Activated T-helper 9 cell treated with anti-CD3 and anti-CD28 coated beads, Interleukin-2, amount 50 U/mL, for 16 hours (primary cell): ENCODE measurements around the gene EYS.
"Not testable (repeated sequence)": the region's sequence is repeated elsewhere in the genome, so short reads cannot be mapped to it uniquely, and the experiment has no call there.

ENCODE experiments used
- DNase-seq: peaks from one replicate; pipeline ENCODE4 v3.0.0-alpha.2; 2020; ENCODE audit warnings: low read depth

The EYS gene

DNA sequence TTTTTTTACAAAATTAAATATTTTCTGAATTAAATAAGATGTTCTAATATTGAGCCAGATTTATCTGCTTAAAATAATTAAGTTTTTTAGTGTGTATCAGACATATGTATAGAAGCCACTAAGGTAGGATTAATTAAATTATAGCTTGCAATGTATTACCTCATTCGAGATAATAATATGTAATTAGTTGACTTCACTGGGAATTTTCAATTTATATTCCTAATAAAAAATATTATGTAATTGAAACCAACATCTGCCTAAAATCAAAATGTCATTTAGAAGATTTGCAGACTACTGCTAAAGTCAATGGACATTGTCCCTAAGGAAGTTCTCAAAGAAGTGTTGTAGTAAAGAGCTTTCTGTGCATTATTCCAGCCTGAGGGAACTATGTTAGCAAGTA, 254.7 kb downstream of the EYS start:
- no peak for DNase-seq

DNA sequence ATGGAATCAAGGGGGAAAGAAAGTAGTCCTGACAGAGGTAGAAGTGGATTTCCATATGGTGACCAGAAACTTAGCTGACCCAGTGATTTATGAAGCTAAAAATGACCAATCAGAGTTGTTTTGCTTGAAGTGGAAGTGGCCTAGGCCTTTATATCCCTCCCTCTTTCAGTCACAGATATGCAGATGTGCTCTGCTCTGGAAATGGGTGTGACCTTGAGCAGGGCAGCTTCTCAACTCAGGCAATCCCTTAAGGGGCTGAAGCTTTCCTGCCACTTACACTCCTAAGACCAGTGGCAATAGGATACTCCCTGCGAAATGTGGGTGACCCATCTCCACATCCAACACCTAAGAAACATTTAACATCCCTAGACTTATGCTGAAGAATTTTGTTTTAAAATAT, 256.6 kb downstream of the EYS start:
- DNase-seq = no peak

DNA sequence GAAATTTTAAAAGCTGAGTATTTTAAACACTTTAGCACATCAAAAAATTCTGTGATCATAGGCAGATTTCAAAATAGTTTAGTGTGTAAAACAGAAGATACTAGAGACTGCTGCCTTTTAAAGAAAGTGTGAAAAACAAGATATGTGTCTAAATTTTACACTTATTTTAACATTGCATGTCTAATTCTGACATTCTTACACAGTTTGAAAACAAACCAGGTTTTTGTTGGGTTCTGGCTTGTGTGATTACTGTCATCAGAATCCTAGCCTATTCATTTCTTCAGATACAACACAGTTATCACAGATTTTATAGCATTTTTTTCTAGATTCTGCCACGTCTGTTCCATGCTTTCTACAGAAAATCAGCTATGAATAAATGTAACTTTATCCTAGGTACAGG, 257.1 kb downstream of the EYS start:
- DNase-seq = no peak

DNA sequence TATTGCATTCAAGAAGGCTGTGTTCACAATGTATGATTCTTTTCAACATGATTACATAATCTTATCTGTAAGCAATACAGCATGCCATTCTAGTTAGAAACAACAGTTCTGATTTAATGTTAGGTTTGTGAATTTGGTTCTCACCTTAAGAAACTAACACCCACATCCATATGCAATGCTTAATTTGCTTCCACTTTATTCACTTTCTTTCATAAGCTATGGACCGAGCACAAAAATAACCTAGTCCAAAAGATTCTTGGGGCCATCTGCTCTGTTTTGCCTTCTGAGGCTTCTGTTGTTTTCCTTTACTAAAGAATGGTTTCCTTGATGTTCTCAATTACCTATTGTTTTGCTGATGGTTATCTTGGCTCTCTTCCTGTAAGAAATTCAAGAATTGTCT, 258.2 kb downstream of the EYS start:
- no peak for DNase-seq

DNA sequence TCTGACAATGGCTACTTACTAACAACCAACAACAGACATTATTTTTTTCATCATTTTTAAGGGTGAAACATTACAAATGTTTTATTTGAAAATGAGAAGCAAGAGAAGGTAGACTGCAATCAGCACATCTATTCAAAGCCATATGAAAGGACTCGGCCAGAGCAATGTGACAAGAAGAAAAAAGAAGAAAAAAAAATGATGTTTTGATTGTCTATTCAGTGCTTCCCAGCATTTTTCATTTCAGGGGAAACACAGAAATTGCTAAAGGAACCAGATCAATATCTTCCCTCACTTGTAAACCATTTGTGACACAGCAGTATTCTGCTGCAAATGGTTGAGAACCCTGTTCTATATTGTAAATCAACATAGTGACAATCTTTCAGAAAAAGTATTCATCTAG, 270.7 kb downstream of the EYS start:
- no peak for DNase-seq

DNA sequence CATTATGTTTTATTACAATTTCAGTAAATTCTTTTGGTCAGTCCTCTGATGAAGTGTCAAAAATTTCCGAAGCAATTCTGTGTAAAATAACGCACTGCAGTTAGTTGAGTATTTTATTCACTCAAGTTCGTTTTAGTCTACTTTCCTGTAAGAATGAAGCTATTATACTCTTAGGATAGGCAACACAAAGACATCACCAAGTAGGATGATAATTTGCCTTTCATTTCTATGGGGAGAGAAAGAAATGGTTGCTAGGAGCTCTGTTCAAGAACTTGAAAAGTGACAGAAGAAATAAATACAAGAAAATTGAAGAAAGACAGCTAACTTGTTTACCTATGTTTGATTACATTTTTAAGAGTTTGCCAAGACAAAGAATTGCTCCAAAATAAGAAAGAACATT, 290.4 kb downstream of the EYS start:
- no peak for DNase-seq

DNA sequence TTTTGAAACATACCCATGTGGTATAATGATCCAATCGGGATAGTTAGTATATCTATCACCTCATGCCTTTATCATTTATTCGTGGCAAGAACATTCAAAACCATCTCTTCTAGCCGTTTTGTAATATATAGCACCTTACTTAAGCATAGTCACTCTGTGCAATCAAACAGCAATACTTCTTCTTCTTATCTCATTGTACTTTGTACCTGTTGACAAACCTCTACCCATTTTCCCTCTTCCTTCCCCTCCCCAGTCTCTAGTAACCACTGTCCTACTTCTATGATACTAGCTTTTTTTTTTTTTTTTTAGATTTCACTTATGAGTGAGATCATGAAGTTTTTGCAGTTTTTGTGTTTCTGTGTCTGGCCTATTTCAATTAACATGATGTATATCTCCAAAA, 296.7 kb downstream of the EYS start:
- DNase-seq = no peak

DNA sequence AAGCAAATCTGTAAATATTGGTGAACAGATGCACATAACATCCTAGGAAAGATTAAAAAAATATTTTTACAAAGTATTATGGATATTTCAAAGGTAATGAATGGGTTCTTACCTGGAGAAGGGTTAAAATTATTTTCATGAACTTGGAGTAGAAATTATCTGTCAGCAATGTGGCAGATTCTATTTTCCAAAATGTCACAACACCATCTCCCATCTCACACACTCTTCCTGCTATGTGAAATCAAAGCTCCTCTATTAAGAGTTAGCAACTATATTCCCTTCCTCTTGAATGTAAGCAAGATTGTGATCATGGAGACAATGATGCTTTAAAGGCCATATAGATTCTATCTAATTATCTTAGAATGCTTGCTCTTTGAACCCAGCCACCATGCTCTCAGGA, 304.5 kb downstream of the EYS start:
- DNase-seq = no peak

DNA sequence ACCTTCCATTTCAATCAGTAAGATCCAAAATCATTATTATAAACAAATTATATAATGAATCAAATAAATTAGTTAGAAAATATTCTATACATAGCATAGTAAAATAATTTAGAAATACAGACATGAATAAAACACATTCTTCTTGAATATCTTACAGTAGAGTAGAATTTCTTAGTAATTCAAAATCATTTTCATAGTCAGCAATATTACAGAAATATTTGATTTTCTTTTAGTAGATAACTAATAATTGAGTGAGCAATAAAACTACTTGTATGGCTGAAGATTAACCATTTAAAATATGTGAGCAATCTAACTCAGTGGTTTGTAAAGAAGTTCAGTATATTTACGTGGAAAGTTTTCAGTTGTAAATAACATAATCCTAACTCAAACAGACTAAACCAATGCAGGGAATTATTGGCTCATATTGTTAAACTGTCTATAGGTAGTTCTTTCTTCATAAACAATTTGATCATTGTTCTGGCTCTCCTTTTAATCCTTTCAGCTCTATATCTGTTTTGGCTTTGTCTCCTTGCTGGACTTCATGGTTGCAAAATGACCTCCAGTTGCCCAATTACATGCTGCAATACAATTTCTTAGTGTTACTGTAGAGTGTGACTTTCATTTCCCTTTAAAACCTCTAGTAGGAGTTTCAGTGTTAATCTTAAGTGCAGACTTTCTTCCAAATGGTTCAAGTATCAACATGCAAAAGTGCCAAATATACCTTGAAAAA, 307.5 kb downstream of the EYS start:
- no peak for DNase-seq

DNA sequence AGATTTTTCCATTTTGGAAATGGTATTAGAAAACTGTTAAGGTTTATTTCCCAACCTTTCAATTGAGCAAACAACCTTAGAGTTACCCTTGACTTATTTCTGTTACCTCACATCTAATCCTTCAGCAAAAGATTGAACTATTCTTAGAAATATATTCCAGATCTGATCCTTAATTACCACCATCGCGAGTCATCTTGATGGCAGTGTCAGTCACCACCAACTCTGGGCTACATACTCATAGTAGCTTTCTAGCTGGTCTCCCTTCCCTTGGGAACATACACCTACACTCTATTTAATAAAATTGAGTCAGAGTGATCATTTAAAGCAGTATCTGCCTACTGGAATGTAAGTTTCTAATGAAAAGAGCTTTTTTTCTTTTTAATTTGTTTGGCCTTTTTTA, 308.2 kb downstream of the EYS start:
- no peak for DNase-seq

DNA sequence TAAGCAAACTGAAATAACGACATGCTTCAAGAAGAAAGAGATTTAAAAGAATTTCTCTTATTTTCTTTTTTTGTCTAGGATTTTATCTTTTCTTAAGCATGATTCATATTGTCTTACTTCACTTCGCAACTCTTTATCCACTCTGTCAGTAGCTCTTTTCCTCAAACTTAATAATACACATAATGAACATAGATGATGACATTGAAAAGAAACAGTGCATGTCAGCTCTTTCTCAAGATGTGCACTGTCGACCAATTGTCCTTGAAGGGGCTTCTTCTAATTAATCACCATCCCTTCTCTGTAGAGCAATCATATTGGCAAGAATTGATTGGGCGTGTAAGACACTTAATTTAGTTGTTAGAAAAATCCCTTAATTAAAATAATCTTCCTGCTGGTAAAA, 356.5 kb downstream of the EYS start:
- no peak for DNase-seq

DNA sequence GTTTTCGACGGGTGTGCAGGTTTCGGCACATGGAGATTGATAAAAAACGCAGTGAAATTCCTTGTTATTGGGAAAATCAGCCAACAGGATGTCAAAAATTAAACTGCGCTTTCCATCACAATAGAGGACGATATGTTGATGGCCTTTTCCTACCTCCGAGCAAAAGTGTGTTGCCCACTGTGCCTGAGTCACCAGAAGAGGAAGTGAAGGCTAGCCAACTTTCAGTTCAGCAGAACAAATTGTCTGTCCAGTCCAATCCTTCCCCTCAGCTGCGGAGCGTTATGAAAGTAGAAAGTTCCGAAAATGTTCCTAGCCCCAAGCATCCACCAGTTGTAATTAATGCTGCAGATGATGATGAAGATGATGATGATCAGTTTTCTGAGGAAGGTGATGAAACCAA, 404.4 kb downstream of the EYS start:
- not testable (repeated sequence) for DNase-seq

DNA sequence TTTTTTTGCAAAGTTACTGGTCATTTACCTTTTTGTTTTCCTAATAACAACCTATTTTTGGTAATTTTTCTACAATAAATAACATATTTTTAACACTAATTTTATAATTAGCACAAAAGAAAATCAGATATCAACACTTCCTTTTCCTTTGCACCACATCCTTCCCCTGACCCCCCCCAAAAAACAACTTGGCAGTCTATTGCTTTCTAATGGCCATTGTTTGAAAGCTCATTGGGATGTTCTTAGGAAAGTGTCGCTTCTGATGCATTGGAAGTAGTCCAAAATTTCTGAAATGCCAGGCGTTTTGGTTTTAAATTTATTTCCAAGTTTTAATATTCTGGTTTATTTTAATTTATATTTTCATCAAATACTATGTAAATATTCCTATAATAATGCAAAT, 407.8 kb downstream of the EYS start:
- no peak for DNase-seq

DNA sequence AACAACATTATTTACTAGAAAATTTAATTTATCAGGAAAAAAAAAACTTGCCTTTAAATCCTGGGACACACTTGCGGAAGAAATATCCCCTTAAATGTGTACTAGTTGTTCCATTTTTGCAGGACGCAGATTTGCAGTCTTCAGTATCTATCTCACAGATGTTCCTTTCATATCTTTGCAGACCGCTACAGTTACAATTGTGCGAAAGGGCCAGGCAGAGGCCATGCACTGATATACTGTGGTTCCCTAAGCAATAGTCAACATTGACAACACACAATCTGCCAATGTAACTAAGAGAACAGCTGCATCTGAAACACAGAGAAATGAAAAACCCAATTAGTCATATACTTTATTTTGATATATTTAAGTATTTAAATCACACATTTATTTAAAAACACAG, 411.2 kb downstream of the EYS start:
- no peak for DNase-seq

DNA sequence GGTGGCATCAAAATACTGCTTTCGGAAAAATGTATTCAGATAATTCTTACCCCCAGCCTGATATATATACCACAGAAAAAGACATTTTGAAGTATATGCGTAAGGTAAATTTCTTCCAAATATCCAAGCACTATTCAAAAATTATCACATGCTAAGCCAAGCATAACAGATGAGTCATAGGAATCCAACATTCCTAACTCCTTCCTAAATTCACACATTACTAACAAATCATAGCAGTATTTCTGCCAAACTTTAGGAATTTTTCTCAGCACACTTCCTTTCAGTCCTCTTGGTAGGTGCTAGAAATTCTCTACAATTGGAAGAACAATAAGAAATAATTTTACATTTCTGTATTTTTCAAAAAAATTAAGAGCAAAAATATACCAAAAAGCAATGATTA, 417.5 kb downstream of the EYS start:
- DNase-seq = no peak

DNA sequence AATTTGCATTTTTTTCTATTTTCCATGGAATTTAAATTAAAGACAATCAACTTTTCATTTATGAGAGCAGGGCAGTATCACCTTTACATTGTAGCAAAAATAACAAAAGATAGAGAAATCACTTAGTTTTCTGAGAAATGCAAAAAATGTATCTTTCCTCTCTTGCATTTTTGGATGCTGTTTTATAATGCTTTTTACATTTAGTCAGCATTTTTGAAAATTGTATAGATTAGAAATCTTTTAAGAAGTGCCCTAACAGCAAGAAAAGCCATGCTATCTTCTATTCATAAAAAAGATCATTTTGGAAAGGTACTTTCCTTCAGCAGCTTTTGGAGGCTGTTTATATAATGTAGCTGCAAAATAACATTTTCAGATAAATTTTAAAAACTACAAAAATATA, 421.8 kb downstream of the EYS start:
- DNase-seq = no peak

DNA sequence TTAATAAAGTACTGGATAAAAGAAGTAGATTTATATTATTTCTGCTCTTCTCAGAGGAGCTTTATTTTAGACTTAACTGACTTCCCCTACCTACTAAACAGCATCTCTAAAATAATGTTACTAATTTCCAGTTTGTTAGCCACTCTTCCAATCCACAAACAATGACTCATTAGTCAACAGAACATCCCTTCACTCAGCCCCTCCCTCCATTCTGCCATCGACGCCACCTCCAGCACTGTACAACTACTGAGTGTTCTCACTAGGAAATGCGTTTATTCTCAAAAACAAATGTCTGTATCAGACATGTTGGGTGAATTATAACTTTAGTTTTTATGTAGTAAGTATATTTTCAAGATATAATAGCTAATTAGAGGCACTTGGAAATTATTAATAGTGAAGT, 427.0 kb downstream of the EYS start:
- no peak for DNase-seq

DNA sequence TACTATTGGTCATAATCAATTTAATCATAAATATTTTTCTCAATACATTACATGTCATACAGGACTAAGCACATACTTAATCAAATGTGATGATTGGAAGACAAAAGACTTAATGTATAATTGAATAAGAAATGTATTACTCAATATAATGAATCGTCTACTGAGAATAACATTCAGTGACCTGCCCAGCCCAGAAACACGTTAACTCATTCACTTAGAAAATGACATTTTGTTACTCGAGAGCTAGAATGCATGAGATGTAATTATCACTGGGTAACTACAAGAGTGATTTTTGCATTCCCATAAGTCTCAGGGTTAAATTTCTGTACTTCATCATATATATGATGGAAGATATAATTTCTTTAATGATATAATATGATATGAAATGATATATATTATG, 444.8 kb downstream of the EYS start:
- DNase-seq = no peak

DNA sequence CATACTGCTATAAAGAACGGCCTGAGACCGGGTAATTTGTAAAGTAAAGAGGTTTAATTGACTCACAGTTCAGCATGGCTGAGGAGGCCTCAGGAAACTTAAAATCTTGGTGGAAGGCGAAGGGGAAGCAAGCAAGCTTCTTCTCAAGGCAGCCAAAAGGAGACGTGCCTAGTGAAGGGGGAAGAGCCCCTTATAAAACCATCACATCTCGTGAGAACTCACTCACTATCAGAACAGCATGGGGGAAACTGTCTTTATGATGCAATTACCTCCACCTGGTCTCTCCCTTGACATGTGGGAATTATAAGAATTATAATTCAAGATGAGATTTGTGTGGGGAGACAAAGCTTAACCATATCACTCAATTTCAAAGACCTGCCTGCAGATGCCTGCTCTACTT, 447.0 kb downstream of the EYS start:
- DNase-seq = no peak

DNA sequence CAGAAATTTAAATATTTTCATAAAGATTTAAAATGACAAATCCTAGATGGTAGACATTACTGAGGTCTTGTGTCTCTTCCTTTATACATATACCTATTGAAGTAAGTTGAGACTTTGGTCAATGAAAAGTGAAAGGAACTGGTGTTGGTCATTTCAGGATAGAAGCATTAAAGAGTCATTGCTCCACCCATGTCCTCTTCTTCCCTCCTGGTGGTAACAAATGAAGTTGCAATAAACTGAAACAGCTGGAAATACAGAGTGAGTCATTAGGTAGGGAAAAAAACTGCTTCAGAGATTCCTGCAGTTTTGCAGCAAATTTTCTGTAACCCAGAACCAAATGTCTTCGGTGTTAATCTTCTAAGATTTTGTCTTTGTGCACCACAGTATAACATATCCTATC, 448.0 kb downstream of the EYS start:
- DNase-seq = no peak

DNA sequence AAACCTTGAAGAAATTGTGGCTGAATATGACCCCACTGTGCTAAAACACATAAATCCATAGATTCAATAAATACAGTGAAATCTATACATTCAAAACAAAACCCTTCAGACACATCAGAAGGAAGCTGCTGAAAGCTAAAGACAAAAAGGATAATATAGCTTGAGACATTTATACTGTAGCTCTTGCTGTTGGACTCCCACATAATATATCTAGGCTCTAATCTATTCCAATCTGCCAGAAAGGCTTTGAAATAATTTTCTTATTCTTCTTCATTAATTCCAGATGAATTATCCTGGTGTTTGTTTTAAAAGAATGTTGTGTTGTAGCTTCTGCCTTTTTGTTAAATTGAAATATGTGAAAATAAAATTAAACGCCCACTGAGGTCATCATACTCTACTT, 454.0 kb downstream of the EYS start:
- no peak for DNase-seq

DNA sequence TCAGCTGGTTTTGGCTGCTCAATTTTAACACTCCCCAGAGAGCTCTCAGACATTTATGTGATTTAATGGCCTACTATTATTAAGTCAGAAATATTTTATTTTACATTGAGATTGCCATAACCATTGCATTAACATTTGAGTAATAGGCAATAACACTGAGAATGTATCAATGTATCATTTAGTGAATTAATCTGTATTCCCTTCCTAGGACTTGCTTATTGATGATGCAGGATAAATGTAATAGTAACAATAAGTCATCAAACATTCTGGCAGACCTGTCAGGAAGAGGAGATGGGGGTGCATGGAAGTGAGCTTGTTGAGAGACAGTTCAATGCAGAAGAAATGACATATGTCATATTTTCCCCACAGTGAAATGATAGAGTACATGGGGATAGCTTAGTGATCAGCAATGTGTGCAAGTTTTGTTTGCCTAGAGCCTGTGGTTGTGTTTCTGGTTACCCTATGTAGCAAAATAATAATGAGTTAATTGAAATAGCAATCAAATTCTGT, 458.9 kb downstream of the EYS start:
- DNase-seq = no peak

DNA sequence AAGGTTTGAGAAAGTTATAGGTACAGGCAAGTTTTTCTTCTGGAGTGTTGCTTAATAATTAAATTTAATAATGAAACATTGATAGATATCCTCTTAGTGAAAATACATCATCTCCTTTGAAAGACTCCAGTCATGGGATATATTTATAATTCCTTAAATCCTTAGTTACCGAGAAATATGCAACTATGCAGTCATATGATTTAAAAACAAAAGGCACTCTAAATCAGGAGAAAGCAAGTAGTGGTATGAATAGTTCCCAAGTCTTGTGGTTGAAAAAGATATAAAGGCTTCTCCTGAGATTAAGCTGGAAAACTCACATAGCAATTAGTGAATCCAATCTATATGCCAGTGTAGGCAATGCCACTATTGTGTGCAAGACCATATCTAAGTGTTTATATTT, 475.4 kb downstream of the EYS start:
- no peak for DNase-seq

DNA sequence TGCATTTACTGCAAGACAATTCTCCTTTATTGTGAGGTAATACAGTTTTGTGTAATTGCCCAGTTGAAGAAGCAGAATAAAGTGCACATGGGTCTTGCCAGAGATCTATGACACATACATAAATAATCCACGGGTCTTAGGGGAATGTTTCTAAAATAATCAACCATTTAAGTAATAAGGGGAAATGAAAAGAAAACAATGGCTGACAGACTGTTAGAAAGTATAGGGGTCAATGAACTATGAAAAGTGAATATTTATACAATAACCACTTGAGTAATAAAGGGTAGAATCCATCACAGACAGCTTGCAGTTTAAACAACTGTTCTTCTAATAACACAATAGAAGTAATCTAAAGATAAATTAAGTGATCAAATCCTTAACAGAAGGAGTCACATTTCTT, 477.2 kb downstream of the EYS start:
- no peak for DNase-seq

DNA sequence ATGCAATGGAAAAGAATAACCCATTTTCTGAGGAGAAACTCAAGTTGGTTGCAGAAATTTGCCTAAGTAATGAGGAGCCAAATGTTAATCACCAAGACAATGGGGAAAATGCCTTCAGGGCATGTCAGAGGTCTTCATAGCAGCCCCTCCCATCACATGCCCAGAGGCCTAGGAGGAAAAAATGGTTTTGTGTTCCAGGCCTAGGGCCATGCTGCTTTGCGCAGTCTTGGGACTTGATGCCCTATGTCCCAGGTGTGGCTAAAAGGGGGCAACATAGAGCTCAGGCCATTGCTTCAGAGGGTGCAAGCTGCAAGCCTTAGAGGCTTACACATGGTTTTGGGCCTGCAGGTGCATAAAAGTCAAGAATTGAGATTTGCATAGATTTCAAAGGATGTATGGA, 485.9 kb downstream of the EYS start:
- DNase-seq = no peak
